Neural crest cell (in vitro differentiated cells): ENCODE measurements around the gene PCK2. TPM values are rescaled to one million over a fixed set of nuclear protein-coding genes. Genes with fewer than 3 reads are reported as not detected.
A peak's percentile ranks its signal among the peaks of the same experiment; 100 is the strongest.

Experiments
- DNase-seq: peaks from one replicate; pipeline ENCODE4 v3.0.0; 2021; ENCODE audit warnings: low read depth, mixed read lengths, low spot score
- H3K27ac Mint-ChIP-seq: one replicate; pipeline ENCODE4 v1.8.0; 2021; ENCODE audit warnings: mild to moderate bottlenecking, mixed read lengths; ENCODE audit not compliant: unreplicated experiment
- H3K27me3 Mint-ChIP-seq: 2 replicates; pipeline ENCODE4 v1.8.0; 2021; ENCODE audit warnings: low read depth, mild to moderate bottlenecking, mixed read lengths
- H3K36me3 Mint-ChIP-seq: 2 replicates; pipeline ENCODE4 v1.8.0; 2021; ENCODE audit warnings: low read depth, mild to moderate bottlenecking, mixed read lengths
- H3K4me1 Mint-ChIP-seq: 2 replicates; pipeline ENCODE4 v1.8.0; 2021; ENCODE audit warnings: mixed read lengths
- H3K4me3 Mint-ChIP-seq: one replicate; pipeline ENCODE4 v1.8.0; 2021; ENCODE audit warnings: mild to moderate bottlenecking, mixed read lengths
- H3K9me3 Mint-ChIP-seq: 2 replicates; pipeline ENCODE4 v1.8.0; 2021; ENCODE audit warnings: mixed read lengths
- CTCF ChIP-seq: fragments of 200-600 bp; sonication (generic); conservative IDR thresholded peaks from 2 replicates; pipeline ENCODE4 v1.5.0; 2021; ENCODE audit warnings: antibody characterized with exemption, mild to moderate bottlenecking
- total RNA-seq: library from RNA; stranded (reverse); gene quantifications from 2 replicates; pipeline ENCODE4 v1.2.1, GENCODE V29; 2021

The PCK2 gene
- total RNA-seq, 1 donor from 2014 or later: 26.7 TPM

GRCh38 chr14:24145219-24145618 is 51.1 kb downstream of the PCK2 start:
- H3K4me1 Mint-ChIP-seq: peaks cover 38% of the 10 kb centered on the region
- H3K4me3 Mint-ChIP-seq: peak overlapping the region; percentile 99
- no peaks in the 10 kb centered on the region for H3K36me3 Mint-ChIP-seq
- no peaks in the 10 kb centered on the region for H3K9me3 Mint-ChIP-seq
- no peak overlapping the region for H3K27ac Mint-ChIP-seq
- no peak for TF ChIP-seq CTCF
- no peak for DNase-seq
- H3K27me3 Mint-ChIP-seq: no peaks in the 10 kb centered on the region

DNA sequence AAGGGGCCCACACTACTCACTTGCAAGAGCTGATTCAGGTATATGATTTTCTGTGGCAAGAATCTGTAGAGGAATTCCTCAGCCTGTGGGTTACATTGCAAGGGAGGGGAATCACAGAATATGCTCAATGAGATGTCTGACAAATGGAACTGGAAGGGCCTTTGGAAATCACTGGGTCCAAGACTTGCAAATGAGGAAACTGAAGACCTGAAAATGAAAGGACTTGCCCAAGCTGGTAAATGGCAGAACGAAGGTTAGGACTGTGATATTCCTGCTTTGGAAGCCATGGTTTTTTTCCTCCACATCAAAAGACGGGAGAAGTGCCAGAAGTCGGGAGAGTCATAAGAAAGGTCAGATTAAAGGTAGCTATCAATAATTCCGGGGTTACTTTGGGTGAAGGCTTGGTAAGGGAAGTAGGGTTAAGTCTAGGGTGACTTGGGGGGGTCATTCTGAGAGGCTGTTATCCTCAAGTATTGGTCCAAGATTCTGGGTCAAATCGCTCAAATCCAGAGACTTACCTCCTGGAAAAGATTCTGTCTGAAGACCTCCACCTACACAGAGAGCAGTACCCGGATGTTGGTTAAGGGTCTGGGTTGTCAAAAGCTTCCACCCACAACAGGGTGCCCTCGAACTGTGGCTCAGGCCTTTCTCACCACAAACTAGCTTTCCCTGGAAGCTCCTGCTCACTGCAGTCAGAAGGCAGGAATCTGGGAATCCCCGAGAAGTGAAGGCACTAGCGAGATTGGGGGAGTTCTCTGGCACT is 51.8 kb downstream of the PCK2 start:
- H3K27ac Mint-ChIP-seq: peak overlapping the region; percentile 83
- no peaks in the 10 kb centered on the region for H3K27me3 Mint-ChIP-seq
- peaks cover 32% of the 10 kb centered on the region for H3K4me1 Mint-ChIP-seq
- DNase-seq: no peak
- H3K9me3 Mint-ChIP-seq: no peaks in the 10 kb centered on the region
- no peak for TF ChIP-seq CTCF
- H3K4me3 Mint-ChIP-seq: peak overlapping the region; percentile 99
- H3K36me3 Mint-ChIP-seq: no peaks in the 10 kb centered on the region

DNA sequence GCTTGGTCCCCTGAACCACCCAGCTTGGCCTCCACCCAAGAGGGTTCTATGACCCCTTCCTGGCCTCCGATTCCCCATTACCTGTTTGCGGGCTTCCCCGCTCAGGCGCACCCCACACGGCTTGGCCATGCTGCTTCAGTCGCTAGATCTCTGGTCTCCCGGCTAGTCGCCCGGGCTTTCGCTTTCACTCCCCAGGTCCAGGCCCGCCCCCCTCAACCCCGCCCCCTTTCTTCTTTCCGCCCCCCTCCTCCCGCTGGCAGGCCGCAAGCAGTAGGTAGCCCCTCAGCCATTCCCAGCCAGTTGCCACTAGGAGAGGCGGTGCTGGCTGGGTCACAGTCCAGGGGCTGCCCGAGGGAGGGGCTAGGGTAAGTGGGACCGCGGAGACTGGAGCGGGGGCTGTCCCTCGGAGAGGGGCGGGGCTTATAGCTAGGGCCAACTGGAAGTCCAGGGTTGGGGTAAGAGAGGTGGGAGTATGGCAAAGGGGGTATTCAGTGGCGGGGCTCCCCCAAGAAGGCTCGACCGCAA is 52.4 kb downstream of the PCK2 start, which contains the start of gene PSME2:
Gene PSME2 (minus strand): TSS at position 158 of the 525 bp plus-strand sequence. CDS start 29 bp downstream, at position 129.
- Mint-ChIP-seq H3K36me3 (no peaks in the 10 kb centered on the region), H3K4me3 (peak within 1 kb of the TSS; percentile 99), H3K27me3 (no peaks in the 10 kb centered on the region), H3K4me1 (peaks cover 31% of the 10 kb centered on the region), H3K27ac (peak within 1 kb of the TSS; percentile 91), H3K9me3 (no peaks in the 10 kb centered on the region)
- no peak for TF ChIP-seq CTCF
- peak; percentile 95 for DNase-seq

- Mint-ChIP-seq H3K9me3 (no peaks in the 10 kb centered on the region), H3K4me1 (peaks cover 25% of the 10 kb centered on the region), H3K27me3 (no peaks in the 10 kb centered on the region), H3K36me3 (no peaks in the 10 kb centered on the region), H3K4me3 (peak within 1 kb of the TSS; percentile 99), H3K27ac (peak within 1 kb of the TSS; percentile 91)
- TF ChIP-seq CTCF: no peak
- peak; percentile 93 for DNase-seq
Measured at GRCh38 chr14:24146978-24147760, 53.1 kb downstream of the PCK2 start, which contains the start of gene RNF31. Gene RNF31 (plus strand): TSS chr14:24147498. CDS start chr14:24147699, 201 bp downstream.

DNA sequence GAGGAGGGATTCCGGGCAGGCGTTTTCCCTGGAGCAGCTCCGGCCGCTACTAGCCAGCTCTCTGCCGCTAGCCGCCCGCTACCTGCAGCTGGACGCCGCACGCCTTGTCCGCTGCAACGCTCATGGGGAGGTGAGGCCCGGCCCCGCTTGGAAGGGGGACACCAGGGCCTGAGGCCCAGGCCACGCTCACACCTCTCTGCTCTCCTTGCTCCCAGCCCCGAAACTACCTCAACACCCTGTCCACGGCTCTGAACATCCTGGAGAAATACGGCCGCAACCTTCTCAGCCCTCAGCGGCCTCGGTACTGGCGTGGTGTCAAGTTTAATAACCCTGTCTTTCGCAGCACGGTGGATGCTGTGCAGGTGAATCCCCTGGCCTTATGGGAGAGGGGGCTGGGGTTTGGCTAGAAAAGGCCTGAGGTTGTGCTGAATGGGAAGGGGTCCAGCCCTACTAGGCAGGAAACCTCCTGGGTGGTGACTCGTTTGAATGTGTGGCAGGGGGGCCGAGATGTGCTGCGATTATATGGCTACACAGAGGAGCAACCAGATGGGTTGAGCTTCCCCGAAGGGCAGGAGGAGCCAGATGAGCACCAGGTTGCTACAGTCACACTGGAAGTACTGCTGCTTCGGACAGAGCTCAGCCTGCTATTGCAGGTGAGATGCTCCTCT is 53.8 kb downstream of the PCK2 start:
- Mint-ChIP-seq H3K27ac (peak overlapping the region; percentile 62), H3K36me3 (no peaks in the 10 kb centered on the region), H3K4me3 (peak overlapping the region; percentile 99), H3K4me1 (peaks cover 25% of the 10 kb centered on the region), H3K27me3 (no peaks in the 10 kb centered on the region), H3K9me3 (no peaks in the 10 kb centered on the region)
- no peak for DNase-seq
- TF ChIP-seq CTCF: no peak
